Ovary (tissue), 9 donors: ENCODE measurements around the gene WWOX. TPM values are rescaled to one million over a fixed set of nuclear protein-coding genes. Genes with fewer than 3 reads are reported as not detected.

ENCODE experiments used
- DNase-seq, 5 donors: peaks; one replicate each; pipeline ENCODE4 v3.0.0-alpha.2; 2019 to 2020
- H3K27ac ChIP-seq, 2 donors: fragments of 200-600 bp; one replicate each; pipeline versions ENCODE4 v1.5.1 to v1.8.0; 2019 to 2022
- H3K27me3 ChIP-seq: fragments of 200-600 bp; one replicate; pipeline ENCODE4 v1.8.0; 2022
- H3K36me3 ChIP-seq: fragments of 200-600 bp; sonication (generic); one replicate; pipeline ENCODE4 v1.5.1; 2019
- H3K4me1 ChIP-seq: one replicate; pipeline ENCODE4 v1.8.1; 2013; ENCODE audit warnings: mild to moderate bottlenecking, moderate library complexity; ENCODE audit not compliant: insufficient read depth
- H3K4me3 ChIP-seq: fragments of 200-600 bp; sonication (generic); one replicate; pipeline ENCODE4 v1.5.1; 2017
- H3K9me3 ChIP-seq, 2 donors: fragments of 200-600 bp in 1 of 2; sonication (generic) in 1 of 2; one replicate each; pipeline versions ENCODE4 v1.5.1 to v1.8.1; 2013 to 2019; ENCODE audit warnings: mild to moderate bottlenecking in 1 of 2, moderate library complexity in 1 of 2
- CTCF ChIP-seq, 3 donors: fragments of 450-650 bp in 2 of 3; fragments of 200-600 bp in 1 of 3; IDR thresholded peaks; one replicate each; pipeline versions ENCODE4 v1.5.1 to v1.8.0; 2016 to 2022; ENCODE audit warnings: antibody characterized with exemption in 3 of 3, mild to moderate bottlenecking in 1 of 3
- EP300 ChIP-seq: sonication (generic); formaldehyde crosslinking; IDR thresholded peaks from one replicate; pipeline ENCODE4 v1.6.1; 2017; ENCODE audit warnings: antibody characterized with exemption
- POLR2A ChIP-seq: fragments of 450-650 bp; IDR thresholded peaks from one replicate; pipeline ENCODE4 v1.6.1; 2017; ENCODE audit warnings: antibody characterized with exemption, mild to moderate bottlenecking, moderate library complexity
- WGBS, 3 donors: extraction: QIAGEN DNeasy Blood & Tissue Kit in 1 of 3; methylation state at CpG; one replicate each; pipeline versions ENCODE4 v1.1.5 to v1.1.7; 2013 to 2017; 5-methylcytosine and 5-hydroxymethylcytosine counted together
- intact Hi-C, 4 donors: fragments of 100-400 bp; cut with DNase I; formaldehyde crosslinking; loops; one replicate each; pipeline versions ENCODE4 v1.11.0 to v1.15.1; 2022 to 2023
- polyA plus RNA-seq, 2 donors: library from polyadenylated mRNA; stranded (reverse); fragments of 200-250 nt in 1 of 2; fragments of 350-450 nt in 1 of 2; fragmentation: Illumina TruSeq in 1 of 2; extraction: RNeasy Lipid Tissue Mini Kit (QIAGEN cat#74804) in 1 of 2; gene quantifications; one replicate each; pipeline ENCODE4 v1.2.3, GENCODE V29; 2013 to 2014
- total RNA-seq, 7 donors: library from RNA; depleted of rRNA in 2 of 7; stranded (reverse); fragments of >200 nt in 2 of 7; fragmentation: NEBNext Ultra II Directional in 3 of 7; extraction: Animal tissue kit (Norgen Biotek cat#: 25700) in 3 of 7; gene quantifications; one replicate each; pipeline versions ENCODE4 v1.1.0 to v1.2.4, GENCODE V29; 2016 to 2023
- donor health status: DM: no; HTN: no; CAD: no; lungs with moderate emphysema.
- donor health status: DM: no; HTN: no; CAD: no.
- donor health status: Bipolar disorder and iron deficiency.
- donor health status: DM: yes; HTN: yes; CAD: no.
- donor health status: DM: no; HTN: no; CAD: no.
- donor health status: DM: yes; HTN: yes; CAD: no.

WWOX gene
- total and polyA plus RNA-seq, 9 donors, result 11.0 to 40.5 (median 25.2) TPM

DNA sequence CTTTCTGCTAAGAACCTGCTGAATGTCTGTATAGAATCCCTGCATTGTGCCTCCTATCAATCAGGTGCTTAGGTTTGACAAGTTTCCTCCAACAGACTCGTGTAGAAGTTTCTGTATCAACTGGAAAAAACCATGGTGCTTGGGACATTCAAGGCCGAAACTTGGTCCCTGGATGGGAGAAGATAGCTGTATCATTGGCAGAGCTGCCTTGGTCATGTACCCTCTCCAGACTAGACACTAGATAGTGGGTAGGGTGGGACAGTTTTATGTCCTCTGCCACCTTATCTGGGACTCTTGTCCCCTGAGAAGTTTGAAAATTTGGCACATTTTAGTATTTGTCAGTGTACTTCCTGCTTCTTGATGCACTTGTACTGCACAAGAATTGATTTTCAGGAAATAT, 520.8 kb downstream of the WWOX start:
- Histone ChIP-seq H3K27me3 (no peaks in the 10 kb centered on the region), H3K36me3 (no peaks in the 10 kb centered on the region), H3K4me3 (no peak overlapping the region), H3K27ac (no peak overlapping the region), H3K9me3 (no peaks in the 10 kb centered on the region), H3K4me1 (no peaks in the 10 kb centered on the region)
- TF ChIP-seq POLR2A (no peak), EP300 (no peak), CTCF (IDR thresholded peaks at IDR 0.05) (no peak)
- no peak for DNase-seq
- intact Hi-C loops, result no loop called here
- 82 to 97% (median 85%) methylated on average over 2 of the region's 2 CpGs for WGBS, 3 donors

GRCh38 chr16:78623796-78624195, 524.3 kb downstream of the WWOX start:
- peaks cover 3% of the 10 kb centered on the region for H3K4me1 ChIP-seq
- no peaks in the 10 kb centered on the region for H3K36me3 ChIP-seq
- H3K27me3 ChIP-seq, result no peaks in the 10 kb centered on the region
- intact Hi-C loops, result no loop called here
- no peak for TF ChIP-seq EP300
- TF ChIP-seq POLR2A, result no peak
- no peak for TF ChIP-seq CTCF (IDR thresholded peaks at IDR 0.05)
- 48 to 79% (median 74%) methylated on average over 2 of the region's 2 CpGs for WGBS, 3 donors
- no peak for DNase-seq
- H3K9me3 ChIP-seq, result no peaks in the 10 kb centered on the region
- H3K27ac ChIP-seq, result no peak overlapping the region
- H3K4me3 ChIP-seq, result no peak overlapping the region

- Histone ChIP-seq H3K9me3 (no peaks in the 10 kb centered on the region), H3K27me3 (no peaks in the 10 kb centered on the region), H3K4me1 (peaks cover 3% of the 10 kb centered on the region), H3K36me3 (no peaks in the 10 kb centered on the region), H3K4me3 (no peak overlapping the region), H3K27ac (no peak overlapping the region)
- 8 to 21% (median 15%) methylated on average over 2 of the region's 2 CpGs for WGBS, 3 donors
- intact Hi-C loops, result no loop called here
- TF ChIP-seq POLR2A (no peak), EP300 (no peak), CTCF (IDR thresholded peaks at IDR 0.05) (no peak)
- no peak for DNase-seq
These were observed 524.9 kb downstream of the WWOX start for GRCh38 chr16:78624366-78624765.

GRCh38 chr16:78628461-78629045, 529.1 kb downstream of the WWOX start:
- H3K4me3 ChIP-seq, result no peak overlapping the region
- H3K27me3 ChIP-seq, result no peaks in the 10 kb centered on the region
- no peak overlapping the region for H3K27ac ChIP-seq
- peaks cover 3% of the 10 kb centered on the region for H3K4me1 ChIP-seq
- intact Hi-C loops, result no loop called here
- no peak for TF ChIP-seq EP300
- TF ChIP-seq POLR2A, result no peak
- no peak for TF ChIP-seq CTCF (IDR thresholded peaks at IDR 0.05)
- no peak for DNase-seq
- WGBS, 3 donors, result 11 to 20% (median 19%) methylated on average over 8 of the region's 8 CpGs
- no peaks in the 10 kb centered on the region for H3K9me3 ChIP-seq
- H3K36me3 ChIP-seq, result no peaks in the 10 kb centered on the region
